Activated naive CD4-positive, alpha-beta T cell treated with anti-CD3 and anti-CD28 coated beads, Interleukin-2, amount 50 U/mL, for 72 hours (primary cell): Measurements from ENCODE around the gene ATP7B. TPM values are rescaled to one million over a fixed set of nuclear protein-coding genes. Genes with fewer than 3 reads are reported as not detected.
A peak's percentile ranks its signal among the peaks of the same experiment; 100 is the strongest.
"Not testable (repeated sequence)": the region's sequence is repeated elsewhere in the genome, so short reads cannot be mapped to it uniquely, and the experiment has no call there.

ENCODE experiments used
- ATAC-seq, 2 donors: fragments of 150-1000 bp; cut with Tn5 transposase; 2 replicates each; pipeline ENCODE4 v1.10.0; 2021; ENCODE audit warnings: mild to moderate bottlenecking in 2 of 2, moderate library complexity in 2 of 2
- DNase-seq, 2 donors: peaks; one replicate each; pipeline ENCODE4 v3.0.0; 2021 to 2022; ENCODE audit warnings: low spot score in 2 of 2
- H3K27ac Mint-ChIP-seq, 2 donors: one replicate each; pipeline ENCODE4 v1.8.0; 2022; ENCODE audit warnings: mild to moderate bottlenecking in 2 of 2, mixed read lengths in 2 of 2
- H3K36me3 Mint-ChIP-seq, 2 donors: one replicate each; pipeline ENCODE4 v1.8.0; 2022; ENCODE audit warnings: mixed read lengths in 2 of 2
- H3K9me3 Mint-ChIP-seq, 2 donors: one replicate each; pipeline ENCODE4 v1.8.0; 2022; ENCODE audit warnings: mixed read lengths in 2 of 2
- total RNA-seq, 2 donors: library from RNA; stranded (reverse); gene quantifications; one replicate each; pipeline ENCODE4 v1.2.3, GENCODE V29; 2022

ATP7B gene
- total RNA-seq, 2 donors from 2014 or later = 0.96 to 1.1 TPM

GRCh38 chr13:51924756-51925544, 86.3 kb downstream of the ATP7B start:
- H3K27ac Mint-ChIP-seq = peak overlapping the region; percentile 2 to 7
- H3K9me3 Mint-ChIP-seq = no peaks in the 10 kb centered on the region
- H3K36me3 Mint-ChIP-seq = no peaks in the 10 kb centered on the region
- DNase-seq = no peak
- ATAC-seq = no peak

GRCh38 chr13:51923983-51924539, 87.2 kb downstream of the ATP7B start:
- no peaks in the 10 kb centered on the region for H3K36me3 Mint-ChIP-seq
- no peak overlapping the region for H3K27ac Mint-ChIP-seq
- no peaks in the 10 kb centered on the region for H3K9me3 Mint-ChIP-seq
- ATAC-seq (peak; percentile 51 to 85), DNase-seq (peak in 1 of 2 donors; percentile 31)

DNA sequence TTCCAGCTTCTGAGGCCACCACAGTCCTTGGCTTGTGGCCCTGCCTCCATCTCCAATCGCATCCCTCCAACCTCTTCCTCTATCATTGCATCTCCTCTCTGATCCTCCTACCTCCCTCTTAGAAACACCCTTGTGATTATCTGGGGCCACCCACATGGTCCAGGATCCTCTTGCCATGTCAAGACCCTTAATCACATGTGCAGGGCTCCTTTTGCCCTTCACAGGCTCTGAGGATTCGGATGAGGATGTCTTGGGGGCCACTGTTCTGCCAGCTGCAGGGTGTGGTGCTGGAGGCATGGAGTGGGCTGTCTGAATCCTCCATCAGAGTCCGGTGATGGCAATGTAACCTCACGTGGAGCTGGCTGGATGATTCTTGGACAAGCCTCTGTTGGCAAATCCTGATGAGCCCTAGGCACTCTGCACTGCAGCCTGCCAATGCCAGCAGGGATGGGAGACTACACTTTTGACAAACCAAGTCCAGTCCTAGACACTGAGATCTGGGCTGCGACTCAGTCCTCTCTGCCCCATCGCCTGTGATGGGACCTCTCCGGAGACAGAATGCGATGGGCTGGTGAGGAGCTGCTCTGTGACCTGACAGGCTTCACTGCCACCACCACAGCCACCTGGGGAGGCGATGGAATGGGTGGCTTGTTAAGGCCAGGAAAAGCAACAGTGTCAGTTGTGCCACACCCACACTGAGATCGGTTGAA, 88.3 kb downstream of the ATP7B start:
- ATAC-seq (no peak), DNase-seq (peak in 1 of 2 donors; percentile 34)
- Mint-ChIP-seq H3K36me3 (no peaks in the 10 kb centered on the region), H3K9me3 (no peaks in the 10 kb centered on the region), H3K27ac (no peak overlapping the region)

DNA sequence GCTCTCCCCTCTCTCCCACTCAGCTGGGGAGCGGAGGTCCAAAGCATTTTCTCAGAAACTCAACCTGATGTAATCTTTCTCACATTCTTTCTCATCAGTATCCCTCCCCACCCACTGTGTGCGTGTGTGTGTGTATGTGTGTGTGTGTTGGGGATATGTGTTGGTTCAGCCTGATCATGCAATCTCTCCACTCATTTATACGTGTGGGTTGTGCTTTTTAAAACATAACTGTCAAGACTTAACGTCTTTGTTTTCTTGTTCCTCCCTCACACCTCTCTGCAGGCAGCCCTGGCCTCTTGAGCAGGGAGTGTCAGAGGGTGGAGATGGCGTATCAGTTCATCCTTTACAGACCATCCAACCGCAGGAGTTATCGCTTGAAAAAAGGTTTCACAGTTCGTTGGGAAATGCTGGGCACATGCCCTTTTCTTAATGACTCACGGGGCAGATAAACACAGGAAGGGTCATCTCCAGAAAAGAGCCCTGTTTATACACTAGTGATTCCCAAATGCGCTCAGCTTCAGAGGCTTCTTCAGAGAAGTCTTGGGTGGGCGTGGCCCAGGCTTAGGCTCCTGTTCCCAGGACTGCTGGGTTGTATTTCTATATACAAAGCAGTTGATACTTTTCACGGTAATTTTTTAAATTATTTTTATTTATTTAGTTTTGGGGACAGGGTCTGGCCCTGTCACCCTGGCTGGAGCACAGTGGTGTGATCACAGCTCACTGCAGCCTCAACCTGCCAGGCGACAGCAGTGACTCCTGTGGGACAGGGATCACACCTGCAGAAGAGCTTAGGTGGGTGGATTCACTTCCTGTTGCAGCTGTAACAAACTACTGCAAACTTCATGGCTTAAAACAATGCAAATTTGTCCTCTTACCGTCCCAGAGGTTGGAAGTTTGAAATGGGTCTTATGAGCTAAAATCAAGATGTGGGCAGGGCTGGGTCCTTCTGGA, 89.2 kb downstream of the ATP7B start:
- Mint-ChIP-seq H3K27ac (no peak overlapping the region), H3K36me3 (no peaks in the 10 kb centered on the region), H3K9me3 (no peaks in the 10 kb centered on the region)
- ATAC-seq (no peak), DNase-seq (peak in 1 of 2 donors; percentile 41)

GRCh38 chr13:51920786-51921185, 90.5 kb downstream of the ATP7B start:
- Mint-ChIP-seq H3K36me3 (no peaks in the 10 kb centered on the region), H3K27ac (no peak overlapping the region), H3K9me3 (no peaks in the 10 kb centered on the region)
- no peak for ATAC-seq
- peak in 1 of 2 donors; percentile 25 for DNase-seq

DNA sequence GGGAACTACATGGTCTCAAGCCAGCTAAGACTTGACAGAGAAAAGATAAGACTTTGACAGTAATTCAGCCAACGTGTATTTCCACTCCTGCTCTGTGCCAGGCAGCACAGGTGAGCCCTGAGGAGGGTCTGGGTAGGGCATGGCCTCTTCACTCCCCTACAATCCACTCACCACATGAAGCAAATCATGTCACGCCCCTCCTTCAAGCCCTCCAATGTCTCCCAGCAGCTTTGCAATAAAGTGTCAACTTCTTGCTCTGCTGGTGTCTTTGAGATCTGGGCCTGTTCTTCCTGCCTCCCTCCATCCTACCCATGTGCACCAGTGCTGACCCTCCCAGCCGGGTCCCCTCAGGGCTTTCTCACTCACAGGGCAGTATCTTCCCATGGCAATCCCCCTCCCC, 91.0 kb downstream of the ATP7B start:
- no peak overlapping the region for H3K27ac Mint-ChIP-seq
- H3K9me3 Mint-ChIP-seq = no peaks in the 10 kb centered on the region
- H3K36me3 Mint-ChIP-seq = no peaks in the 10 kb centered on the region
- ATAC-seq = no peak
- no peak for DNase-seq

GRCh38 chr13:51919531-51919930, 91.7 kb downstream of the ATP7B start:
- Mint-ChIP-seq H3K36me3 (no peaks in the 10 kb centered on the region), H3K9me3 (no peaks in the 10 kb centered on the region)
- ATAC-seq = no peak

GRCh38 chr13:51916962-51917361, 94.3 kb downstream of the ATP7B start:
- no peak for DNase-seq
- ATAC-seq = no peak
- no peak overlapping the region for H3K27ac Mint-ChIP-seq
- H3K36me3 Mint-ChIP-seq = no peaks in the 10 kb centered on the region
- no peaks in the 10 kb centered on the region for H3K9me3 Mint-ChIP-seq

More at GRCh38 chr13:51919531-51919930, 91.7 kb downstream of the ATP7B start:
- DNase-seq = no peak
- H3K27ac Mint-ChIP-seq = no peak overlapping the region

GRCh38 chr13:51916051-51916818, 95.0 kb downstream of the ATP7B start:
- ATAC-seq (no peak), DNase-seq (no peak)
- Mint-ChIP-seq H3K9me3 (no peaks in the 10 kb centered on the region), H3K27ac (no peak overlapping the region), H3K36me3 (no peaks in the 10 kb centered on the region)

- peak in 1 of 2 donors; percentile 20 for DNase-seq
- Mint-ChIP-seq H3K9me3 (no peaks in the 10 kb centered on the region), H3K36me3 (no peaks in the 10 kb centered on the region), H3K27ac (no peak overlapping the region)
- no peak for ATAC-seq
Observed at GRCh38 chr13:51914137-51914493, 97.1 kb downstream of the ATP7B start.

- DNase-seq (peak in 1 of 2 donors; percentile 14), ATAC-seq (no peak)
- no peaks in the 10 kb centered on the region for H3K9me3 Mint-ChIP-seq
- no peak overlapping the region for H3K27ac Mint-ChIP-seq
- H3K36me3 Mint-ChIP-seq = no peaks in the 10 kb centered on the region
Observed at GRCh38 chr13:51913421-51914136, 97.7 kb downstream of the ATP7B start.

- DNase-seq (peak in 1 of 2 donors; percentile 35), ATAC-seq (no peak)
- no peaks in the 10 kb centered on the region for H3K9me3 Mint-ChIP-seq
- no peak overlapping the region for H3K27ac Mint-ChIP-seq
- H3K36me3 Mint-ChIP-seq = no peaks in the 10 kb centered on the region
Observed at GRCh38 chr13:51912511-51913225, 98.6 kb downstream of the ATP7B start.

- H3K9me3 Mint-ChIP-seq = no peaks in the 10 kb centered on the region
Observed at GRCh38 chr13:51912091-51912490, 99.2 kb downstream of the ATP7B start.

GRCh38 chr13:51910508-51910907, 100.7 kb downstream of the ATP7B start:
- Mint-ChIP-seq H3K27ac (peak overlapping the region in 1 of 2 donors; percentile 16), H3K36me3 (no peaks in the 10 kb centered on the region), H3K9me3 (no peaks in the 10 kb centered on the region)
- no peak for DNase-seq
- ATAC-seq = no peak

More at GRCh38 chr13:51912091-51912490, 99.2 kb downstream of the ATP7B start:
- H3K27ac Mint-ChIP-seq = no peak overlapping the region
- ATAC-seq (no peak), DNase-seq (no peak)
- no peaks in the 10 kb centered on the region for H3K36me3 Mint-ChIP-seq

DNA sequence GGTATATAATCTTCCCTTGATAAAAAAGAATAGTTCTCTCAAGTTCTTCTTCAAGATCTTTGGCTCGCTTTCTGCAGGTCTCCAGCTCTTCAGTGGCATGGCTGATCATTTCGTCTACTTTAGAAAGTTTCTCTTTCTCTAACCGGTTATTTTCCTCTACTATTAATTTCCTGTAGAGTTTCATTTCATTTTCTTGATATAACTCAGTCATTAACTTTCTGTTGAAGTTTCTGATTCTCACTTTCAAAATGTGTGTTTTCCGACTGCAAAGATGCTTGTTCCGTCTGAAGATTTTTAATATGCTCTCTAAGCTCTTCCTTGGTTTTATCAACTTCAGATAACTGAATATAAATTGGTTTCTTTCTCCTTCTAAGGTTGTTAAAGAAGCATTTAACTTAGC, 102.0 kb downstream of the ATP7B start:
- H3K36me3 Mint-ChIP-seq, H3K9me3 Mint-ChIP-seq, DNase-seq: not testable (repeated sequence)
- peak in 1 of 2 donors; percentile 39 for ATAC-seq
- peak overlapping the region; percentile 16 to 41 for H3K27ac Mint-ChIP-seq
